Hippocampal formation (tissue), 2 donors: ENCODE measurements around the gene TUBGCP6.
"Not testable (repeated sequence)": the region's sequence is repeated elsewhere in the genome, so short reads cannot be mapped to it uniquely, and the experiment has no call there.

ENCODE experiments used
- DNase-seq, 2 donors: peaks; one replicate each; lab custom pipeline; 2025; lab: John Stamatoyannopoulos, UW

Gene TUBGCP6

GRCh38 chr22:50210378-50211139 lies 34.3 kb downstream of the TUBGCP6 start:
- no peak for DNase-seq

- DNase-seq = no peak
Measured at GRCh38 chr22:50209893-50210292, 34.9 kb downstream of the TUBGCP6 start.

- no peak for DNase-seq
Measured at GRCh38 chr22:50208939-50209892, 35.6 kb downstream of the TUBGCP6 start.

- no peak for DNase-seq
Measured at GRCh38 chr22:50208430-50208938, 36.3 kb downstream of the TUBGCP6 start.

- DNase-seq = no peak
Measured at GRCh38 chr22:50207383-50208140, 37.3 kb downstream of the TUBGCP6 start.

GRCh38 chr22:50206599-50206998 lies 38.2 kb downstream of the TUBGCP6 start:
- no peak for DNase-seq

- no peak for DNase-seq
Measured at GRCh38 chr22:50205781-50206569, 38.8 kb downstream of the TUBGCP6 start.

- not testable (repeated sequence) for DNase-seq
Measured at GRCh38 chr22:50204998-50205397, 39.8 kb downstream of the TUBGCP6 start.

GRCh38 chr22:50204571-50204970 lies 40.3 kb downstream of the TUBGCP6 start:
- DNase-seq = no peak

GRCh38 chr22:50203288-50203687 lies 41.5 kb downstream of the TUBGCP6 start:
- DNase-seq = no peak

- no peak for DNase-seq
Measured at GRCh38 chr22:50202130-50202666, 42.6 kb downstream of the TUBGCP6 start.

- no peak for DNase-seq
Measured at GRCh38 chr22:50201191-50202129, 43.4 kb downstream of the TUBGCP6 start.

- DNase-seq = peak; percentile 79 to 93
Measured at GRCh38 chr22:50200461-50201190, 44.2 kb downstream of the TUBGCP6 start, which contains the start of gene SELENOO. TSS of gene SELENOO (plus strand) at chr22:50201011. CDS start at chr22:50201037, 26 bp downstream.

- no peak for DNase-seq
Measured at GRCh38 chr22:50199829-50200460, 44.9 kb downstream of the TUBGCP6 start.

GRCh38 chr22:50199251-50199721 lies 45.5 kb downstream of the TUBGCP6 start:
- no peak for DNase-seq

- DNase-seq = no peak
Measured at GRCh38 chr22:50198624-50199017, 46.2 kb downstream of the TUBGCP6 start.

GRCh38 chr22:50197856-50198623 lies 46.8 kb downstream of the TUBGCP6 start:
- no peak for DNase-seq
